Fibroblast of lung (primary cell): Measurements from ENCODE around the gene CLEC19A.

Experiments
- EZH2 ChIP-seq: IDR thresholded peaks from 2 replicates; pipeline ENCODE4 v1.5.1; 2012; ENCODE audit warnings: low read length, control low read depth, mild to moderate bottlenecking; ENCODE audit errors: missing control alignments
- TF ChIP-seq, protein P1 (sequence below), 2 donors: IDR thresholded peaks in 1 of 2; conservative IDR thresholded peaks in 1 of 2; 1 replicate in 1 of 2; 2 replicates in 1 of 2; pipeline ENCODE4 v1.5.1; 2011 to 2012; ENCODE audit warnings: low read length in 2 of 2, control low read depth in 1 of 2, inconsistent platforms in 1 of 2, low read depth in 1 of 2, mild to moderate bottlenecking in 1 of 2

DNA sequence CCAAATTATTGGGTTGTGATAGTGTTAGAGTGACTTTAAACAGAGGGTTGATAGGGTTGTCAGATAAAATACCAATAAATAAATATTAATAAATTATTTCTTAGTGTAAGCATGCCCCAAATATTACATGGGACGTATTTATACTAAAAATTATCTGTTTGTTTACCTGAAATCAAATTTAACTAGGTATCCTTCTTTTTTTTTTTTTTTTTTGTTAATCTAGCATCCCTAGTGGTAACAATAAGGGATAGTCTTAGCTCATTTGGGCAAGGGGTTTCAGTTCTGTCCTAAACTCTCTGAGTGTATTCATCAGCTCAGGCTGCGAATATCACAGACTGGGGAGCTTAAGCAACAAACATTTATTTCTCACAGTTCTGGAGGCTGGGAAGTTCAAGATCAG is 1.3 kb downstream of the CLEC19A start:
- TF ChIP-seq, protein P1, sequence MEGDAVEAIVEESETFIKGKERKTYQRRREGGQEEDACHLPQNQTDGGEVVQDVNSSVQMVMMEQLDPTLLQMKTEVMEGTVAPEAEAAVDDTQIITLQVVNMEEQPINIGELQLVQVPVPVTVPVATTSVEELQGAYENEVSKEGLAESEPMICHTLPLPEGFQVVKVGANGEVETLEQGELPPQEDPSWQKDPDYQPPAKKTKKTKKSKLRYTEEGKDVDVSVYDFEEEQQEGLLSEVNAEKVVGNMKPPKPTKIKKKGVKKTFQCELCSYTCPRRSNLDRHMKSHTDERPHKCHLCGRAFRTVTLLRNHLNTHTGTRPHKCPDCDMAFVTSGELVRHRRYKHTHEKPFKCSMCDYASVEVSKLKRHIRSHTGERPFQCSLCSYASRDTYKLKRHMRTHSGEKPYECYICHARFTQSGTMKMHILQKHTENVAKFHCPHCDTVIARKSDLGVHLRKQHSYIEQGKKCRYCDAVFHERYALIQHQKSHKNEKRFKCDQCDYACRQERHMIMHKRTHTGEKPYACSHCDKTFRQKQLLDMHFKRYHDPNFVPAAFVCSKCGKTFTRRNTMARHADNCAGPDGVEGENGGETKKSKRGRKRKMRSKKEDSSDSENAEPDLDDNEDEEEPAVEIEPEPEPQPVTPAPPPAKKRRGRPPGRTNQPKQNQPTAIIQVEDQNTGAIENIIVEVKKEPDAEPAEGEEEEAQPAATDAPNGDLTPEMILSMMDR (conservative IDR thresholded peaks at IDR 0.05 in 1 of 2, IDR thresholded peaks at IDR 0.05 in 1 of 2; ENCODE audit: low read depth in 1 of 2, low read length in 2 of 2): no peak
- TF ChIP-seq EZH2: no peak
